CD4-positive, CD25-positive, alpha-beta regulatory T cell (primary cell): ENCODE results near the gene CTBP1. TPM values are rescaled to one million over a fixed set of nuclear protein-coding genes. Genes with fewer than 3 reads are reported as not detected.

ENCODE experiments used
- ATAC-seq, 2 donors: fragments of 150-1000 bp; cut with Tn5 transposase; one replicate each; pipeline ENCODE4 v1.10.0; 2021; ENCODE audit warnings: low read depth in 2 of 2, moderate number of reproducible peaks in 2 of 2, moderate library complexity in 1 of 2
- DNase-seq, 3 donors: peaks; one replicate each; pipeline versions ENCODE4 v3.0.0 to v3.0.0-alpha.2; 2012 to 2022; ENCODE audit warnings: mixed read lengths in 1 of 3
- H3K27ac ChIP-seq: one replicate; pipeline ENCODE4 v1.7.0; 2013; ENCODE audit warnings: mild to moderate bottlenecking, low read length; ENCODE audit not compliant: insufficient read depth, poor library complexity, severe bottlenecking
- H3K27me3 ChIP-seq: one replicate; pipeline ENCODE4 v1.7.0; 2013; ENCODE audit warnings: low read length; ENCODE audit not compliant: control insufficient read depth, insufficient read depth
- H3K36me3 ChIP-seq: one replicate; pipeline ENCODE4 v1.7.0; 2013; ENCODE audit warnings: mild to moderate bottlenecking, low read length, moderate library complexity; ENCODE audit not compliant: control insufficient read depth, insufficient read depth
- H3K4me1 ChIP-seq: 2 replicates; pipeline ENCODE4 v1.7.0; 2013; ENCODE audit warnings: mild to moderate bottlenecking, low read length; ENCODE audit not compliant: insufficient read depth, control insufficient read depth, poor library complexity, severe bottlenecking
- H3K4me3 ChIP-seq: one replicate; pipeline ENCODE4 v1.7.0; 2013; ENCODE audit warnings: low read depth, mild to moderate bottlenecking, low read length, moderate library complexity
- H3K9me3 ChIP-seq, 2 experiments: 1 replicate in 1 of 2; 2 replicates in 1 of 2; pipeline ENCODE4 v1.7.0; 2013; ENCODE audit warnings: low read length in 2 of 2, mild to moderate bottlenecking in 1 of 2, moderate library complexity in 1 of 2; ENCODE audit not compliant: control insufficient read depth in 2 of 2
- H3K27ac Mint-ChIP-seq, 3 donors: one replicate each; pipeline ENCODE4 v1.8.0; 2020 to 2022; ENCODE audit warnings: mild to moderate bottlenecking in 3 of 3, mixed read lengths in 3 of 3, moderate library complexity in 2 of 3
- H3K27me3 Mint-ChIP-seq: one replicate; pipeline ENCODE4 v1.8.0; 2022; ENCODE audit warnings: mild to moderate bottlenecking, mixed read lengths
- H3K36me3 Mint-ChIP-seq: one replicate; pipeline ENCODE4 v1.8.0; 2020; ENCODE audit warnings: mixed read lengths
- H3K4me1 Mint-ChIP-seq, 4 donors: one replicate each; pipeline ENCODE4 v1.8.0; 2020 to 2022; ENCODE audit warnings: mixed read lengths in 4 of 4, mild to moderate bottlenecking in 1 of 4
- H3K4me3 Mint-ChIP-seq, 4 donors: one replicate each; pipeline ENCODE4 v1.8.0; 2020 to 2022; ENCODE audit warnings: mild to moderate bottlenecking in 4 of 4, mixed read lengths in 4 of 4, moderate library complexity in 3 of 4
- H3K9me3 Mint-ChIP-seq, 7 donors: one replicate each; pipeline ENCODE4 v1.8.0; 2020 to 2022; ENCODE audit warnings: mixed read lengths in 7 of 7, mild to moderate bottlenecking in 3 of 7, moderate library complexity in 2 of 7
- polyA plus RNA-seq, 4 donors: library from polyadenylated mRNA; unstranded; fragments of 300-500 nt; fragmentation: Illumina TruSeq; gene quantifications; one replicate each; pipeline ENCODE4 v1.2.3, GENCODE V29; 2021
- total RNA-seq: library from RNA; stranded (reverse); gene quantifications from one replicate; pipeline ENCODE4 v1.2.3, GENCODE V29; 2022

Gene CTBP1
- total and polyA plus RNA-seq, 5 donors from 2014 or later, result 32.4 to 198 (median 67.2) TPM

DNA sequence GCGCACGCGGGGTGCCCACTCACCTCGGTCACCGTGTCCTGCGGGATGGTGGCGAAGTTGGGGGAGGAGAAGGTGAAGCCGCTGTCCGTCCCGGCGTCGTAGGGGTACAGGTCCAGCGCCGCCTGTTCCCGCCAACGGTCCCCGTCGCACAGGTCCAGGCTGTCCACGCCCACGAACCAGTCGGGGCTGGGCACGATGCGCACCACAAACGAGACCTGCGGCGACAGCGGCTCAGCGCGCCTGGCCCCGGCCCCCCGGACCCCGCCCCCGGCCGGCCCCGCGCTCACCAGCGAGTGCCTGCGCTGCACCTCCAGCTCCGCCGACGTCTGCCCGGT is 78.0 kb downstream of the CTBP1 start:
- Mint-ChIP-seq H3K27ac (no peak overlapping the region), H3K9me3 (no peaks in the 10 kb centered on the region), H3K4me3 (peak overlapping the region in 3 of 4 donors; percentile 56 to 64 (median 59)), H3K36me3 (no peaks in the 10 kb centered on the region), H3K27me3 (peaks cover 58% of the 10 kb centered on the region), H3K4me1 (peaks cover 0 to 34% (median 10%) of the 10 kb centered on the region in 4 donors)
- Histone ChIP-seq H3K36me3 (no peaks in the 10 kb centered on the region), H3K9me3 (no peaks in the 10 kb centered on the region), H3K4me1 (peaks cover 31% of the 10 kb centered on the region), H3K27me3 (no peaks in the 10 kb centered on the region), H3K27ac (no peak overlapping the region), H3K4me3 (no peak overlapping the region)
- DNase-seq (no peak), ATAC-seq (no peak)

DNA sequence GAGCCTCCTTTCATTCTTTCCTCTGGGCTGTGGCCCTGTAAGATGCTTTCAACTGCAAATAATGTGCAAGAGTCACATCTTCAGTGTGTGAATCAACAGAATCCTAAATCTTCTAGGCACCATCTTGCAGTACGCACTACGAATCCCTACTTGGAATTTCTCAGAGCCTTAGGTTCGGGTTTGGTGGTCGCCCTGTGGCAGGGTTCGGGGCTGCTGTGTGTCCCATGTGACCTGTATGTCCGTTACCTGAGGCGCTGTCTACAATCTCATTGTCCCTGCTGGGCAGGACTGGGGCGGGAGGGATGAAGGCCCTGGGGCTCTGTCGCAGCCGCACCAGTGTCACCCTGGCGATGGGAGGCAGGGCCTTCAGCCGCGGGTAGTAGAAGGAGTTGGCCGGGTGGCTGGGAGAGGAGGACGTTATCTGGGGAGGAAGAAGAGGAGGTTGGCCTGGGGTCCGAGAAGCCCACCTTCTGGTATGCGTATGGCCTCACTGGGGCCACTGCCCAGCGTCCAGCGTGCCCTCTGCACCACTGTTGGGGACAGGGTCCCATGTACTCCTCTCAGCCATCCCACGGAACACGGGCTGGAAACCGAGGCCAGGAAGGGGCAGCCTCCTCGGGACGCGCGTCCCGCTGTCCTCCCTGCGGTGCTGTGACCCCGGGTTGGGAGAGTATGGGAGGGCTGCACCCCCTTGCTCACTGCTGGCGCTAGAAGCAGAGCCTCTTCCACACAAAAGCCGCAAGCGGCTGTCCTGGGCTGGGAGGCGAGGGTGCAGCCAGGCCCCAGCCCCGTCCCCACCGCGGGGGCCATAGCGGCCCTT is 78.6 kb downstream of the CTBP1 start:
- ATAC-seq, result no peak
- Histone ChIP-seq H3K4me1 (peaks cover 31% of the 10 kb centered on the region), H3K27me3 (no peaks in the 10 kb centered on the region), H3K36me3 (no peaks in the 10 kb centered on the region), H3K9me3 (no peaks in the 10 kb centered on the region), H3K4me3 (no peak overlapping the region), H3K27ac (no peak overlapping the region)
- H3K9me3 Mint-ChIP-seq, result no peaks in the 10 kb centered on the region
- peaks cover 0 to 34% (median 10%) of the 10 kb centered on the region in 4 donors for H3K4me1 Mint-ChIP-seq
- H3K4me3 Mint-ChIP-seq, result peak overlapping the region; percentile 24 to 79 (median 42)
- no peak for DNase-seq
- peaks cover 58% of the 10 kb centered on the region for H3K27me3 Mint-ChIP-seq
- peak overlapping the region in 1 of 3 donors; percentile 46 for H3K27ac Mint-ChIP-seq
- H3K36me3 Mint-ChIP-seq, result no peaks in the 10 kb centered on the region

DNA sequence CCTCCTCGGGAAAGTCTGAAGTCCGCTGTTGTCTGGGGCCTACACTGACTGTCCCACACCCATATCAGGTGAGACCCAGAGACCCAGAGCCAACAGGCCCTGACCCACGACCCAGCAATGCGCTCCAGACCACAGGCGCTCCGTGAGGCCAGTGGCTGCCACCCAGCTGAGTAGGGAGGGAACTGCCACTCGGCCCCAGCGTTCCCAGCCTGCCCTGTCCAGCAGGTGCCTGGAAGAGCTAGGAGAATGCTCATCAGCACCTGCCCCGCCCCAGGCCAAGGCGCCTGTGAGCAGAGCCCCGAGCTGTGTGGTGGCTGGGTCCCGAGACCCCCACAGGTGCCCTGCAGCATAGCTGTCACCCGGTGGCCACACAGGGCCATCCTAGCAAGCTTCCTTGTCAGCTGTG is 79.2 kb downstream of the CTBP1 start:
- Histone ChIP-seq H3K4me3 (no peak overlapping the region), H3K27ac (no peak overlapping the region), H3K27me3 (no peaks in the 10 kb centered on the region), H3K4me1 (peaks cover 31% of the 10 kb centered on the region), H3K9me3 (no peaks in the 10 kb centered on the region), H3K36me3 (no peaks in the 10 kb centered on the region)
- Mint-ChIP-seq H3K27me3 (peaks cover 55% of the 10 kb centered on the region), H3K9me3 (no peaks in the 10 kb centered on the region), H3K4me3 (peak overlapping the region in 2 of 4 donors; percentile 38 to 67), H3K36me3 (no peaks in the 10 kb centered on the region), H3K4me1 (peaks cover 0 to 34% (median 10%) of the 10 kb centered on the region in 4 donors), H3K27ac (no peak overlapping the region)
- no peak for DNase-seq
- ATAC-seq, result no peak

DNA sequence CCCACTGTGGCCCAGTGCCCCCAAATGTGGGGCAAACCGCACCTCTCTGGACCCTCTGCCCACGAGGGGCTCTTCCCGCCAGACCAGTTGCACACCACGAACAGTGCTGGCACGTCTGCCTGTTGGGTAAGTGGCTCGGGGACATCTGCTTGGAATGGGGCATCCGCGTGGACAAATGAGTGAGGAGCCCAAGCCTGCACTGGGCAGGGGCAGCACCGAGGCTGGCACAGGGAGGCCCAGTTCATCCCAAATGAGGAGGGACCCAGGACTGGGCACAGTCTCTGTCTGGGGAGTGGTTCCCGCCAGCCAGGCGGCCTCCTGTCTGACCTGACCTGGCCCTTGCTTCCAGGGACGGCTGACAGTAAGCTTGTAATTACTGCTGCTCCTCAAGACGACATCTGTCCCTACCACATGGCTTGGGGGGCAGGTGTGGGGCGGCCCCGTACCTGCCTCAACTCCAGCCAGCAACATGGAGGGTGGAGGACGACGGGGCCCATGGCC is 79.7 kb downstream of the CTBP1 start:
- Mint-ChIP-seq H3K27me3 (peaks cover 50% of the 10 kb centered on the region), H3K9me3 (no peaks in the 10 kb centered on the region), H3K4me3 (peak overlapping the region in 3 of 4 donors; percentile 65 to 67 (median 65)), H3K27ac (no peak overlapping the region), H3K36me3 (no peaks in the 10 kb centered on the region), H3K4me1 (peaks cover 0 to 34% (median 10%) of the 10 kb centered on the region in 4 donors)
- no peaks in the 10 kb centered on the region for H3K9me3 ChIP-seq
- no peaks in the 10 kb centered on the region for H3K27me3 ChIP-seq
- ATAC-seq (no peak), DNase-seq (no peak)
- no peak overlapping the region for H3K4me3 ChIP-seq
- H3K27ac ChIP-seq, result no peak overlapping the region
- H3K4me1 ChIP-seq, result peaks cover 31% of the 10 kb centered on the region
- H3K36me3 ChIP-seq, result no peaks in the 10 kb centered on the region

DNA sequence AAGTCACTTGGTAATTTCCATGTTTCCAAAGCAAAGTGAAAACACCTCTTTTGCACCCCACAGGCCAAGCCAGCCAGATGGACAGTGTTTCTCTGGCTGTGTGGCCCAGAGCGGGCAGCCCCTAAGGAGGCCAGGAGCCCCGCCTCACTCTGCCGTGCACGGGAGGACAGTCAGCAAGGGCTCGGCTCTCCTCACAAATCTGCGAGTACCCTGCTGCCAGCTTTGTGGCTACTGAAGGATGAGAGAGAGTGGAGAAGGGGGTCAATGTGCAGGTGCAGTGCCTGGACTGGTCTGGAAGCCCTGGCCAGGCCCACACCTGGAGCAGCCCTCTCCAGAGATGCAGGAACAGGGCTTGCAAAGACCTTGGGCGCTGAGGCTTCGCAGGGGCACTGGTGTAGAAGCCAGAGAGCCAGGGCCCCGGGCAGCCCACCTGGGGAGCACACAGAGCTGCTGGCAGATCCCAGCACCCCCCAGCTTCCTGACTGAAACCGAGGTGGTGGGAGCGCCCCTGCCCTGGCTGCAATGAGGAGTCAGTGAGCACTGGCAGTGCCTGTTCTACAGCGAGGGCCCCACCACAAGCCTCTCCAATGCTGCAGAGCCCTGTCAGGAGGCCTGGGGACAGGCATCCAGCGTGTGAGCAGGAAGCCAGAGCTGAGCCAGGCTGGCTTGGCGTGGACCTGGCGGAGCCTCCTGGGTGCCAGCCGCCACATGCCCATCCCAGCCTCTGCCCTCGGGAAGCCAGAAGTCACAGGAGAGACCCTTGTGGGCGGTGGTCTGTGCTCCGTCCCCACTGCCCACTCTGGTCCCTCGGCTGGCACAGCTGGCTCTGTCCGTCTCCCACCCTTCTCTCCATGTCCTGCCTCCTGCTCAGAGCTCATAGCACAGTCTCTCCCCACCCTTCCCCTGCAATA is 80.5 kb downstream of the CTBP1 start:
- Histone ChIP-seq H3K36me3 (no peaks in the 10 kb centered on the region), H3K27ac (no peak overlapping the region), H3K27me3 (no peaks in the 10 kb centered on the region), H3K4me1 (peaks cover 31% of the 10 kb centered on the region), H3K9me3 (no peaks in the 10 kb centered on the region), H3K4me3 (peak overlapping the region; percentile 72)
- Mint-ChIP-seq H3K9me3 (peaks cover 0 to under 1% (median 0%) of the 10 kb centered on the region in 7 donors), H3K4me1 (peaks cover 0 to 34% (median 8%) of the 10 kb centered on the region in 4 donors), H3K4me3 (peak overlapping the region; percentile 85 to 94 (median 88)), H3K36me3 (no peaks in the 10 kb centered on the region), H3K27me3 (peaks cover 45% of the 10 kb centered on the region), H3K27ac (peak overlapping the region in 1 of 3 donors; percentile 83)
- no peak for ATAC-seq
- no peak for DNase-seq

DNA sequence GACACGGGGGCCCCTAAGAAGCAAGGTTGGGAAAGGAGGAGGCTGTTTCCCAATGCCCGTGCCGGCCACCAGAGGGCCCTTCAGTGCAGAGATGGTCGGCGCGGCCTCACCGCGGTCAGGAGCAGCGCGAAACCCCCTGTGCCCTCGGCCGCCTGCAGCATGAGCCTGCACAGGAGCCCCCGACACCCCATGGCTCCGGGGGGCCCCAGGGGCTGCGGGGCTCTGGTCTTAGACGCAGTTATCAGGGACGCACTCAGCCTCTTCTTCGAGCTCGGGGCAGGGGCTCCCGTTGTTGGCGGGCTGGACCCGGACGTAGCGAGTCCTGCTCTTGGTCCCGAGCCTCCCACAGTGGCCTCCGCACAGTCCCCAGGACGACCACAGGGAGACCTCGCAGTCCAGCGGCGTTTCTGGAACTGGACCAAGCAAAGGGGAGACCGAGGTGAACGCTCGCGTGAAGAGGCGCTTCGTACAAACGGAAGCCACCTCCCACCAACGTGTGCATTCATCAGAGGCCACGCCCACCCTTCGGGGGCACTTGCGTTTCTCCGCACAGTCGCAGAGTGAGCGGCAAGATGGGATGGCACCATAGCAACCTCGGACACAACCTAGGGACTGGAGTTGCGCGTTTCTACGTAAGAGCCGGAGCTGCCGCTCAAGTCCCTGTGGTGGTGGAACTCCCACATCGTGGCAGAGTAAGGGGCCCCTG is 81.5 kb downstream of the CTBP1 start:
- no peaks in the 10 kb centered on the region for H3K36me3 Mint-ChIP-seq
- peak; percentile 86 to 87 for ATAC-seq
- no peaks in the 10 kb centered on the region for H3K9me3 ChIP-seq
- H3K4me1 Mint-ChIP-seq, result peaks cover 0 to 34% (median 8%) of the 10 kb centered on the region in 4 donors
- H3K4me3 Mint-ChIP-seq, result peak overlapping the region; percentile 85 to 94 (median 88)
- peak overlapping the region; percentile 72 for H3K4me3 ChIP-seq
- DNase-seq, result peak; percentile 80 to 94 (median 86)
- peaks cover 44% of the 10 kb centered on the region for H3K27me3 Mint-ChIP-seq
- H3K27me3 ChIP-seq, result no peaks in the 10 kb centered on the region
- peak overlapping the region; percentile 74 for H3K27ac ChIP-seq
- H3K27ac Mint-ChIP-seq, result peak overlapping the region; percentile 63 to 83 (median 75)
- H3K36me3 ChIP-seq, result no peaks in the 10 kb centered on the region
- peaks cover 29% of the 10 kb centered on the region for H3K4me1 ChIP-seq
- peaks cover 0 to 2% (median 0%) of the 10 kb centered on the region in 7 donors for H3K9me3 Mint-ChIP-seq
